Ectodermal cell (in vitro differentiated cells): ENCODE data around the gene SMCO4.

ENCODE experiments used
- H3K27ac ChIP-seq: 2 replicates; pipeline ENCODE4 v1.7.0; 2013; ENCODE audit warnings: mild to moderate bottlenecking, low read depth, low read length; ENCODE audit not compliant: insufficient read depth, poor library complexity, severe bottlenecking
- H3K27me3 ChIP-seq: 2 replicates; pipeline ENCODE4 v1.7.0; 2013; ENCODE audit warnings: mild to moderate bottlenecking, low read length; ENCODE audit not compliant: insufficient read depth, control insufficient read depth, poor library complexity, severe bottlenecking
- H3K36me3 ChIP-seq: one replicate; pipeline ENCODE4 v1.7.0; 2013; ENCODE audit warnings: low read length; ENCODE audit not compliant: control insufficient read depth, insufficient read depth
- H3K4me1 ChIP-seq: one replicate; pipeline ENCODE4 v1.7.0; 2013; ENCODE audit warnings: low read length; ENCODE audit not compliant: control insufficient read depth, insufficient read depth
- H3K4me3 ChIP-seq: 2 replicates; pipeline ENCODE4 v1.7.0; 2013; ENCODE audit warnings: low read depth, low read length, control low read depth; ENCODE audit not compliant: insufficient read depth
- H3K9me3 ChIP-seq: 2 replicates; pipeline ENCODE4 v1.7.0; 2013; ENCODE audit warnings: mild to moderate bottlenecking, low read length, moderate library complexity; ENCODE audit not compliant: control insufficient read depth
- WGBS, 2 experiments: methylation state at CpG; one replicate each; pipeline ENCODE4 v1.1.7; 2013; ENCODE audit warnings: missing lambda C conversion rate in 2 of 2; 5-methylcytosine and 5-hydroxymethylcytosine counted together

Gene SMCO4

GRCh38 chr11:93493252-93493897 lies 49.8 kb downstream of the SMCO4 start:
- H3K36me3 ChIP-seq, result no peaks in the 10 kb centered on the region
- 92 to 96% methylated on average over 8 of the region's 8 CpGs for WGBS, 2 experiments
- no peaks in the 10 kb centered on the region for H3K27me3 ChIP-seq
- H3K4me3 ChIP-seq, result no peak overlapping the region
- H3K9me3 ChIP-seq, result no peaks in the 10 kb centered on the region
- H3K4me1 ChIP-seq, result peaks cover 19% of the 10 kb centered on the region
- H3K27ac ChIP-seq, result no peak overlapping the region

- WGBS, 2 experiments, result 92 to 95% methylated on average over 8 of the region's 8 CpGs
- peaks cover 21% of the 10 kb centered on the region for H3K4me1 ChIP-seq
- no peaks in the 10 kb centered on the region for H3K36me3 ChIP-seq
- no peaks in the 10 kb centered on the region for H3K27me3 ChIP-seq
- H3K4me3 ChIP-seq, result no peak overlapping the region
- no peaks in the 10 kb centered on the region for H3K9me3 ChIP-seq
- H3K27ac ChIP-seq, result no peak overlapping the region
These were observed 50.5 kb downstream of the SMCO4 start for GRCh38 chr11:93492464-93493251.

- H3K27me3 ChIP-seq, result no peaks in the 10 kb centered on the region
- H3K36me3 ChIP-seq, result no peaks in the 10 kb centered on the region
- WGBS, 2 experiments, result 92 to 94% methylated on average over 5 of the region's 5 CpGs
- H3K4me3 ChIP-seq, result no peak overlapping the region
- no peak overlapping the region for H3K27ac ChIP-seq
- no peaks in the 10 kb centered on the region for H3K9me3 ChIP-seq
- H3K4me1 ChIP-seq, result peaks cover 26% of the 10 kb centered on the region
These were observed 51.2 kb downstream of the SMCO4 start for GRCh38 chr11:93491973-93492372.

GRCh38 chr11:93490996-93491618 lies 52.1 kb downstream of the SMCO4 start:
- WGBS, 2 experiments, result 68 to 70% methylated on average over 5 of the region's 5 CpGs
- peaks cover 28% of the 10 kb centered on the region for H3K4me1 ChIP-seq

GRCh38 chr11:93489841-93490240 lies 53.4 kb downstream of the SMCO4 start:
- H3K4me1 ChIP-seq, result peaks cover 28% of the 10 kb centered on the region
- H3K27ac ChIP-seq, result no peak overlapping the region
- 72 to 76% methylated on average over 3 of the region's 3 CpGs for WGBS, 2 experiments
- no peak overlapping the region for H3K4me3 ChIP-seq
- H3K27me3 ChIP-seq, result no peaks in the 10 kb centered on the region
- no peaks in the 10 kb centered on the region for H3K36me3 ChIP-seq
- H3K9me3 ChIP-seq, result no peaks in the 10 kb centered on the region

More at GRCh38 chr11:93490996-93491618, 52.1 kb downstream of the SMCO4 start:
- Histone ChIP-seq H3K27me3 (no peaks in the 10 kb centered on the region), H3K9me3 (no peaks in the 10 kb centered on the region), H3K4me3 (no peak overlapping the region), H3K36me3 (no peaks in the 10 kb centered on the region), H3K27ac (no peak overlapping the region)

GRCh38 chr11:93487032-93487483 lies 56.1 kb downstream of the SMCO4 start:
- Histone ChIP-seq H3K4me1 (peaks cover 37% of the 10 kb centered on the region), H3K9me3 (no peaks in the 10 kb centered on the region), H3K4me3 (no peak overlapping the region), H3K27me3 (no peaks in the 10 kb centered on the region), H3K27ac (no peak overlapping the region), H3K36me3 (no peaks in the 10 kb centered on the region)
- 72 to 75% methylated on average over 6 of the region's 7 CpGs for WGBS, 2 experiments

- H3K9me3 ChIP-seq, result no peaks in the 10 kb centered on the region
- H3K27ac ChIP-seq, result no peak overlapping the region
- H3K4me1 ChIP-seq, result peaks cover 37% of the 10 kb centered on the region
- no peaks in the 10 kb centered on the region for H3K36me3 ChIP-seq
- H3K4me3 ChIP-seq, result no peak overlapping the region
- no peaks in the 10 kb centered on the region for H3K27me3 ChIP-seq
- WGBS, 2 experiments, result 72 to 90% methylated on average over 2 of the region's 2 CpGs
These were observed 57.2 kb downstream of the SMCO4 start for GRCh38 chr11:93485983-93486382.

GRCh38 chr11:93484716-93485115 lies 58.5 kb downstream of the SMCO4 start:
- 94 to 95% methylated on average over 2 to 3 of the region's 3 CpGs for WGBS, 2 experiments
- H3K4me1 ChIP-seq, result peaks cover 37% of the 10 kb centered on the region
- H3K36me3 ChIP-seq, result no peaks in the 10 kb centered on the region
- H3K4me3 ChIP-seq, result no peak overlapping the region
- H3K27me3 ChIP-seq, result no peaks in the 10 kb centered on the region
- no peak overlapping the region for H3K27ac ChIP-seq
- no peaks in the 10 kb centered on the region for H3K9me3 ChIP-seq

- Histone ChIP-seq H3K4me3 (no peak overlapping the region), H3K36me3 (no peaks in the 10 kb centered on the region), H3K4me1 (peaks cover 27% of the 10 kb centered on the region), H3K27me3 (no peaks in the 10 kb centered on the region), H3K27ac (no peak overlapping the region), H3K9me3 (no peaks in the 10 kb centered on the region)
- 84 to 86% methylated on average over 10 of the region's 10 CpGs for WGBS, 2 experiments
These were observed 60.6 kb downstream of the SMCO4 start for GRCh38 chr11:93482556-93482955.

- 94 to 95% methylated on average over 6 of the region's 6 CpGs for WGBS, 2 experiments
- Histone ChIP-seq H3K27me3 (no peaks in the 10 kb centered on the region), H3K36me3 (no peaks in the 10 kb centered on the region), H3K4me3 (no peak overlapping the region), H3K4me1 (peaks cover 28% of the 10 kb centered on the region), H3K27ac (no peak overlapping the region), H3K9me3 (no peaks in the 10 kb centered on the region)
These were observed 61.5 kb downstream of the SMCO4 start for GRCh38 chr11:93481696-93482095.
